Measurements from ENCODE around the gene STAT3.
A peak's percentile ranks its signal among the peaks of the same experiment; 100 is the strongest.

STAT3 gene

GRCh38 chr17:42277342-42277712, 110.9 kb downstream of the STAT3 start:
- no peaks in the 10 kb centered on the region for H3K9me3 Mint-ChIP-seq
- TF ChIP-seq, protein P1, sequence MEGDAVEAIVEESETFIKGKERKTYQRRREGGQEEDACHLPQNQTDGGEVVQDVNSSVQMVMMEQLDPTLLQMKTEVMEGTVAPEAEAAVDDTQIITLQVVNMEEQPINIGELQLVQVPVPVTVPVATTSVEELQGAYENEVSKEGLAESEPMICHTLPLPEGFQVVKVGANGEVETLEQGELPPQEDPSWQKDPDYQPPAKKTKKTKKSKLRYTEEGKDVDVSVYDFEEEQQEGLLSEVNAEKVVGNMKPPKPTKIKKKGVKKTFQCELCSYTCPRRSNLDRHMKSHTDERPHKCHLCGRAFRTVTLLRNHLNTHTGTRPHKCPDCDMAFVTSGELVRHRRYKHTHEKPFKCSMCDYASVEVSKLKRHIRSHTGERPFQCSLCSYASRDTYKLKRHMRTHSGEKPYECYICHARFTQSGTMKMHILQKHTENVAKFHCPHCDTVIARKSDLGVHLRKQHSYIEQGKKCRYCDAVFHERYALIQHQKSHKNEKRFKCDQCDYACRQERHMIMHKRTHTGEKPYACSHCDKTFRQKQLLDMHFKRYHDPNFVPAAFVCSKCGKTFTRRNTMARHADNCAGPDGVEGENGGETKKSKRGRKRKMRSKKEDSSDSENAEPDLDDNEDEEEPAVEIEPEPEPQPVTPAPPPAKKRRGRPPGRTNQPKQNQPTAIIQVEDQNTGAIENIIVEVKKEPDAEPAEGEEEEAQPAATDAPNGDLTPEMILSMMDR (IDR thresholded peaks at IDR 0.05; ENCODE audit: unreplicated experiment in 3 of 3), result no peak
- peaks cover 34% of the 10 kb centered on the region for H3K4me1 Mint-ChIP-seq
- H3K27ac Mint-ChIP-seq, result peak overlapping the region; percentile 78 to 94 (median 90)
- H3K27me3 Mint-ChIP-seq (ENCODE audit: low read depth), result no peaks in the 10 kb centered on the region
- H3K36me3 Mint-ChIP-seq (ENCODE audit: low read depth), result no peaks in the 10 kb centered on the region
- peak overlapping the region; percentile 79 to 90 (median 85) for H3K4me3 Mint-ChIP-seq

DNA sequence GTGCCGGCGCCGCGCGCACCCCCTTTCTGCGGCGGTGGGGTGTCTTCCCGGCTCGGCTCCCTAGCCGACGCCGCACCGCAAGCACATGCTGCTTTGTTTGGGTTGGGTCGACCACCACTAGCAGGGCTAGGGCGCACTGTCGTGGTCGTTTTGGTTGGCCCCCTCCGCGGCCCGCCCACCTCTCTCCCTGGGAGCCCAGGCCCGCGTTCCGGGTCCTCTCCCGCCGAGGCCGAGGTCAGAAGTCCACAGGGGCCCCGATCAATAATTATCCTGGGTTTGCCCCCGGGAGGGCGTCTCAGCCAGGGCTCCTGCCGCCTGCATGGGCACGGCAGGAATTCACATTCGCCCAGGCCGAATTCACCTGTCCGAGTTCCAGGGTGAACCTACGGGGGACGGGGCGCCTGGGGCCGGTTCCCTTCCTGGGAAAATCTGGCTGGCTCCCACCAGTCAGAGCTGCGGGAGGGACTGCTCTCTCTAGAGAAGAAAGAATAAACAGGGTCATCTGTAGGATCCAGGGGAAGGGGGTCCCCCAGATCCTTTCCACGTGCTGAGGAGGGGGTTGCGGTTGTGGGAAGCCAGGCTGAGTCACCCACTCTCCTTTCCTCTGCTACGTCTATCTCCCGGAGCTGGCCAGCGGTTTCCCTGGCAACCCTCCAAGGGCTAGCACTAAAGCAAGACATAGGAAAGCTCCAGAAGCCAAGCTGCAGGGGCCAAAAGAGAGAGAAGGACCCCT, 111.5 kb downstream of the STAT3 start:
- Mint-ChIP-seq H3K9me3 (no peaks in the 10 kb centered on the region), H3K27me3 (ENCODE audit: low read depth) (no peaks in the 10 kb centered on the region), H3K4me1 (peaks cover 34% of the 10 kb centered on the region), H3K4me3 (peak overlapping the region; percentile 79 to 90 (median 85)), H3K36me3 (ENCODE audit: low read depth) (no peaks in the 10 kb centered on the region), H3K27ac (peak overlapping the region; percentile 78 to 94 (median 90))
- TF ChIP-seq, protein P1 (IDR thresholded peaks at IDR 0.05; ENCODE audit: unreplicated experiment in 3 of 3), result no peak

DNA sequence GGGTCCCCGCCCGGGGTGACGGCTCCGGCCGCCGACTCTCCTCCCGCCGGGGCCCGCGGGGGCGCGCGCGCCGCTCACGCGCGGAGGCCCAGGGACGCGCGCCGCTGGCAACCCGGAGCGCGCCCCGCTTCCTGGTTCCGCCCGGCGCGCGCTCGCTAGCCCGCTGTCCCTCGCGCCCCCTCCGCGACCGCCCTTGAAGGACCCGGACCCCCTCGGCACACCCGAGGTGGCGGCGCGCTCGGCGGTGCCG, 112.0 kb downstream of the STAT3 start, which contains the start of gene STAT5B:
TSS of gene STAT5B (minus strand) at position 33 of the 250 bp plus-strand sequence. CDS start 44,264 bp downstream, outside the sequence.
- no peaks in the 10 kb centered on the region for H3K27me3 Mint-ChIP-seq (ENCODE audit: low read depth)
- peak within 1 kb of the TSS; percentile 87 to 95 (median 94) for H3K27ac Mint-ChIP-seq
- TF ChIP-seq, protein P1 (IDR thresholded peaks at IDR 0.05; ENCODE audit: unreplicated experiment in 3 of 3), result no peak
- H3K9me3 Mint-ChIP-seq, result no peaks in the 10 kb centered on the region
- H3K4me1 Mint-ChIP-seq, result peaks cover 34% of the 10 kb centered on the region
- H3K36me3 Mint-ChIP-seq (ENCODE audit: low read depth), result no peaks in the 10 kb centered on the region
- H3K4me3 Mint-ChIP-seq, result peak within 1 kb of the TSS; percentile 92 to 94 (median 94)

DNA sequence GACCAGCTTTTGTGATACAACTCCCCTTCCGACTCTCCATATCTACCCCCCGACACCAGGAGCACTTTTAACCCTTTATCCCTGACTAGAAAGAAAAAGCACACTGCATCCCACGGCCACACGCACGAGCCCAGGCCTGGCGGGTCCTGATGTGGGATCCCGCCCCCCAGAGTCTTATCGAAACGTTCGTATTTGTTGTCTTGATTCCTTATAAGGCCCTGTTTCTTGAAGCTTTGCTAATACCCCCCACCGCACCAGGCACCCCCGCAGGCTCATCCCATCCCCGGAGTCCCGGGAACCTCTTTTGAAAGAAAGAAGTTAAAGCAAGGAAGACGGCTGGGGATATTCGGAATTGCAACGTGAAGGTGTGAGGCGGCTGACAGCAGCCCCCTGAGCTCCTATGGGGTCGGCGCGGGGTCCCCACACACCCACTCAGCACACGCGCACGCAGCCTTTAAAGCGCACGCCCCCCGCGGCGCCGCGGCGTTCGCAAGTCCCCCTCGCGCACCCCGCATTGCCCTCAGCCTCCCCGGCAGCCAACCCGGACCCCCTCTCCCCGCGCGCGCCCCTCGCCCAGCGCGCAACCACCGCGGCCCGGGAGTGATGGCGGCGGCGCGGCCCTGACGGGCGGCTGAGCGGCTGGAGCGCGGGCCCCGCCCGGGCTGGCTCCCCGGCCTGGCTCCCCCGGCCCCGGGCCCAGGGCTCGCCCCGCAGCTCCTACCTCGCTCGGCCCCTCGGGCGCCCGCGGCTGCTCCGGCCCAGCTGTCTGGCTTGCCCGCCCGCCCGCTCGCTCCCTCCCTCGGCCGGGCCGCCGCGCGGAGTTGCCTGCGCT, 112.5 kb downstream of the STAT3 start:
- no peaks in the 10 kb centered on the region for H3K36me3 Mint-ChIP-seq (ENCODE audit: low read depth)
- no peaks in the 10 kb centered on the region for H3K9me3 Mint-ChIP-seq
- H3K4me3 Mint-ChIP-seq, result peak overlapping the region; percentile 92 to 94 (median 94)
- H3K4me1 Mint-ChIP-seq, result peaks cover 34% of the 10 kb centered on the region
- H3K27me3 Mint-ChIP-seq (ENCODE audit: low read depth), result no peaks in the 10 kb centered on the region
- TF ChIP-seq, protein P1 (IDR thresholded peaks at IDR 0.05; ENCODE audit: unreplicated experiment in 3 of 3), result no peak
- H3K27ac Mint-ChIP-seq, result peak overlapping the region; percentile 87 to 95 (median 94)

GRCh38 chr17:42274812-42275526, 113.3 kb downstream of the STAT3 start:
- H3K36me3 Mint-ChIP-seq (ENCODE audit: low read depth), result no peaks in the 10 kb centered on the region
- H3K4me3 Mint-ChIP-seq, result peak overlapping the region; percentile 92 to 94 (median 94)
- H3K4me1 Mint-ChIP-seq, result peaks cover 34% of the 10 kb centered on the region
- no peaks in the 10 kb centered on the region for H3K9me3 Mint-ChIP-seq
- H3K27me3 Mint-ChIP-seq (ENCODE audit: low read depth), result no peaks in the 10 kb centered on the region
- H3K27ac Mint-ChIP-seq, result peak overlapping the region; percentile 87 to 95 (median 94)
- TF ChIP-seq, protein P1 (IDR thresholded peaks at IDR 0.05; ENCODE audit: unreplicated experiment in 3 of 3), result no peak

All from nephron (organoid).